ENCODE data around the gene UCHL5. TPM values are rescaled to one million over a fixed set of nuclear protein-coding genes. Genes with fewer than 3 reads are reported as not detected.

Gene UCHL5
- total RNA-seq, 4 donors from 2014 or later = 27.1 to 51.4 (median 37.6) TPM

- Histone ChIP-seq H3K36me3 (peaks cover 0 to 15% (median 0%) of the 10 kb centered on the region in 3 donors), H3K9me3 (no peaks in the 10 kb centered on the region), H3K27ac (peak overlapping the region; percentile 89 to 98 (median 94)), H3K4me1 (peaks cover 7 to 29% (median 8%) of the 10 kb centered on the region in 3 donors), H3K4me3 (peak overlapping the region; percentile 69 to 88 (median 80)), H3K27me3 (no peaks in the 10 kb centered on the region)
- WGBS, 2 donors = 0 to 1% methylated on average over 7 to 22 of the region's 24 CpGs
- intact Hi-C loops (cut with DNase I) = no loop called here
- DNase-seq = no peak
- TF ChIP-seq POLR2A (IDR thresholded peaks at IDR 0.05) = no peak
- no peak for TF ChIP-seq CTCF (IDR thresholded peaks at IDR 0.05)
Observed at GRCh38 chr1:193104502-193104906, 45.3 kb upstream of the UCHL5 start.

- 31 to 40% methylated on average over 6 to 9 of the region's 9 CpGs for WGBS, 2 donors
- H3K27ac ChIP-seq = peak overlapping the region; percentile 89 to 98 (median 94)
- H3K9me3 ChIP-seq = no peaks in the 10 kb centered on the region
- H3K36me3 ChIP-seq = peaks cover 0 to 20% (median under 1%) of the 10 kb centered on the region in 3 donors
- peak overlapping the region; percentile 69 to 88 (median 80) for H3K4me3 ChIP-seq
- intact Hi-C loops (cut with DNase I) = no loop called here
- no peaks in the 10 kb centered on the region for H3K27me3 ChIP-seq
- no peak for DNase-seq
- H3K4me1 ChIP-seq = peaks cover 7 to 29% (median 8%) of the 10 kb centered on the region in 3 donors
- TF ChIP-seq CTCF (IDR thresholded peaks at IDR 0.05) (no peak), POLR2A (IDR thresholded peaks at IDR 0.05) (no peak)
Observed at GRCh38 chr1:193103759-193104501, 44.8 kb upstream of the UCHL5 start.

- WGBS, 2 donors = 84 to 86% methylated on average over 5 of the region's 5 CpGs
- no peak overlapping the region for H3K4me3 ChIP-seq
- H3K27me3 ChIP-seq = no peaks in the 10 kb centered on the region
- intact Hi-C loops (cut with DNase I) = no loop called here
- no peak overlapping the region for H3K27ac ChIP-seq
- H3K9me3 ChIP-seq = no peaks in the 10 kb centered on the region
- peaks cover 7 to 29% (median 8%) of the 10 kb centered on the region in 3 donors for H3K4me1 ChIP-seq
- H3K36me3 ChIP-seq = peaks cover 0 to 33% (median 10%) of the 10 kb centered on the region in 3 donors
- no peak for DNase-seq
- TF ChIP-seq CTCF (IDR thresholded peaks at IDR 0.05) (no peak), POLR2A (IDR thresholded peaks at IDR 0.05) (no peak)
Observed at GRCh38 chr1:193102662-193103061, 43.5 kb upstream of the UCHL5 start.

GRCh38 chr1:193094112-193094511 is 35.0 kb upstream of the UCHL5 start:
- TF ChIP-seq CTCF (IDR thresholded peaks at IDR 0.05) (no peak), POLR2A (IDR thresholded peaks at IDR 0.05) (no peak)
- no peak for DNase-seq
- 89 to 91% methylated on average over 10 to 11 of the region's 11 CpGs for WGBS, 2 donors
- H3K36me3 ChIP-seq = peaks cover 9 to 93% (median 10%) of the 10 kb centered on the region in 3 donors
- intact Hi-C loops (cut with DNase I) = no loop called here
- no peaks in the 10 kb centered on the region for H3K9me3 ChIP-seq
- H3K27ac ChIP-seq = no peak overlapping the region
- H3K4me1 ChIP-seq = no peaks in the 10 kb centered on the region
- H3K4me3 ChIP-seq = no peak overlapping the region
- no peaks in the 10 kb centered on the region for H3K27me3 ChIP-seq

GRCh38 chr1:193090865-193091264 is 31.7 kb upstream of the UCHL5 start:
- intact Hi-C loops (cut with DNase I) = no loop called here
- no peak for DNase-seq
- Histone ChIP-seq H3K9me3 (no peaks in the 10 kb centered on the region), H3K27me3 (no peaks in the 10 kb centered on the region), H3K36me3 (peaks cover 0 to 71% (median 4%) of the 10 kb centered on the region in 3 donors), H3K4me1 (no peaks in the 10 kb centered on the region), H3K4me3 (no peak overlapping the region), H3K27ac (no peak overlapping the region)
- TF ChIP-seq POLR2A (IDR thresholded peaks at IDR 0.05) (no peak), CTCF (IDR thresholded peaks at IDR 0.05) (no peak)
- 56 to 65% methylated on average over 1 of the region's 1 CpG for WGBS, 2 donors
